ENCODE results near the gene XPNPEP3.

Gene XPNPEP3

DNA sequence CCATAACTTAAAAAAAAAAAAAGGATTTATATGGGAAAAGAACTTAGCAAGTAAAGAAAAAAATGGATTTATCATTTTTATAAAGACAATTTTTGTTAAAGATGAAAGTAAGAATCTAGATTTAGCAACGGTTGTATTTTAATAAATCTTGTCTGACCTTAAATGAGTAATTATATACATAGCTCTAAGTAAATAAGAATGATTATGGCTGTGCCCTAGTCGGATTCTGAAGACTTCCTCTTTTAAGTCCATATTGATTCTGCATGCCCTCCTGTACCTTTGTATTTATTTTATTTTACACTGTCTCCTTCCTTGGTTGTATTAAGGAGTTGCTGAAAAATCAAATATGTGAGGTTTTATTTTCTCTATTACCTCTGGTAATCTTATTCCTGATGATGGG lies 101.4 kb downstream of the XPNPEP3 start (continued):
- TF ChIP-seq CSRNP3 (CRISPR knock-in tag; IDR thresholded peaks at IDR 0.05): no peak
- TF ChIP-seq BACH2 (CRISPR knock-in tag; IDR thresholded peaks at IDR 0.05; ENCODE audit: borderline replicate concordance): no peak
- TF ChIP-seq PATZ1 (CRISPR knock-in tag; IDR thresholded peaks at IDR 0.05; ENCODE audit: borderline replicate concordance): no peak
- TF ChIP-seq TOX (CRISPR knock-in tag; IDR thresholded peaks at IDR 0.05; ENCODE audit: borderline replicate concordance): no peak
- TF ChIP-seq, protein P1, sequence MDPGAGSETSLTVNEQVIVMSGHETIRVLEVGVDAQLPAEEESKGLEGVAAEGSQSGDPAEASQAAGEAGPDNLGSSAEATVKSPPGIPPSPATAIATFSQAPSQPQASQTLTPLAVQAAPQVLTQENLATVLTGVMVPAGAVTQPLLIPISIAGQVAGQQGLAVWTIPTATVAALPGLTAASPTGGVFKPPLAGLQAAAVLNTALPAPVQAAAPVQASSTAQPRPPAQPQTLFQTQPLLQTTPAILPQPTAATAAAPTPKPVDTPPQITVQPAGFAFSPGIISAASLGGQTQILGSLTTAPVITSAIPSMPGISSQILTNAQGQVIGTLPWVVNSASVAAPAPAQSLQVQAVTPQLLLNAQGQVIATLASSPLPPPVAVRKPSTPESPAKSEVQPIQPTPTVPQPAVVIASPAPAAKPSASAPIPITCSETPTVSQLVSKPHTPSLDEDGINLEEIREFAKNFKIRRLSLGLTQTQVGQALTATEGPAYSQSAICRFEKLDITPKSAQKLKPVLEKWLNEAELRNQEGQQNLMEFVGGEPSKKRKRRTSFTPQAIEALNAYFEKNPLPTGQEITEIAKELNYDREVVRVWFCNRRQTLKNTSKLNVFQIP (CRISPR knock-in tag; IDR thresholded peaks at IDR 0.05; ENCODE audit: borderline replicate concordance, low read depth): no peak
- no peak for TF ChIP-seq SNAI2 (CRISPR knock-in tag; IDR thresholded peaks at IDR 0.05)
- TF ChIP-seq TCF4 (CRISPR knock-in tag; IDR thresholded peaks at IDR 0.05; ENCODE audit: borderline replicate concordance): no peak

- ATAC-seq: no peak
- TF ChIP-seq, protein P2, sequence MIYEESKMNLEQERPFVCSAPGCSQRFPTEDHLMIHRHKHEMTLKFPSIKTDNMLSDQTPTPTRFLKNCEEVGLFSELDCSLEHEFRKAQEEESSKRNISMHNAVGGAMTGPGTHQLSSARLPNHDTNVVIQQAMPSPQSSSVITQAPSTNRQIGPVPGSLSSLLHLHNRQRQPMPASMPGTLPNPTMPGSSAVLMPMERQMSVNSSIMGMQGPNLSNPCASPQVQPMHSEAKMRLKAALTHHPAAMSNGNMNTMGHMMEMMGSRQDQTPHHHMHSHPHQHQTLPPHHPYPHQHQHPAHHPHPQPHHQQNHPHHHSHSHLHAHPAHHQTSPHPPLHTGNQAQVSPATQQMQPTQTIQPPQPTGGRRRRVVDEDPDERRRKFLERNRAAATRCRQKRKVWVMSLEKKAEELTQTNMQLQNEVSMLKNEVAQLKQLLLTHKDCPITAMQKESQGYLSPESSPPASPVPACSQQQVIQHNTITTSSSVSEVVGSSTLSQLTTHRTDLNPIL (CRISPR knock-in tag; IDR thresholded peaks at IDR 0.05; ENCODE audit: low read depth): no peak
- TF ChIP-seq PPARA (CRISPR knock-in tag; IDR thresholded peaks at IDR 0.05; ENCODE audit: borderline replicate concordance) (no peak), SNAI2 (CRISPR knock-in tag; IDR thresholded peaks at IDR 0.05) (no peak)
Observed at GRCh38 chr22:40960145-40960544, 103.2 kb downstream of the XPNPEP3 start.

DNA sequence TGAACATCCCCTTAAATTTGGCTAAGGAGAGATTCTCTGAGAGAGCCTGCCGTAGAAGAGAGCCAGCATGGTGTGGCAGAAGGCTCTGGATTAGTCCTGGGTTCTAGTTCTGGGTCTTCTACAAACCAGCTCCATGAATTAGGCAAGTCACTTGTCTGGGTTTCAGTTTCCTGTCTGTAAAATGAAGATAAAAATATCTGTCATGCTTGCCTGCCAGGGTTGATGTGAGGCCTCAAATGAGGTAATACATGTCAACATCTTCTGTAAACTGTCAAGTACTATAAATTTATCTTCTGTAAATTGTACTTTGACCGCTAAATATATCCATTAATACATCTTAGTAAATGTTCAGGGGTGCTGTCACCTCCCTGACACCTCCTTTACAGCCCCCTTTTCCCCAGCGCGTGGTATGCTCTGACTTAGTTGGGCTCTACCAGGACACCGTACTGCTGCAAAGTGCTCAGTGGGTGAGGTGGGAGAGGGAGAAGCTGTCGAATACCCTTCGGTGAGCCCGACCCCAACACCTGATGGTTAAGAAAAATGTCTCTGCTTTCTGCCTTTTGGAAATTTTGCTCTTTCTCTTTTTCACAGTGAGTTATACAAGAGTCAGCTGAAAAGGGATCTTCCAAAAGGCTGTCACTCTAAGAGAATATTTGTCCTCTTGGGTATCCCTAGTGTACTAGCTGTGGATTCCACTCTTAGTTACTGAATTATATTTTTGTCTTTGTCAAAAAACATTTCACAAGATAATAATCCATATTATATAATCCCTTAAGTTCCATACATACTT lies 109.2 kb downstream of the XPNPEP3 start:
- ATAC-seq: no peak
- TF ChIP-seq RARB (CRISPR knock-in tag; IDR thresholded peaks at IDR 0.05): no peak
- TF ChIP-seq PATZ1 (CRISPR knock-in tag; IDR thresholded peaks at IDR 0.05; ENCODE audit: borderline replicate concordance): no peak
- TF ChIP-seq CSDC2 (CRISPR knock-in tag; IDR thresholded peaks at IDR 0.05): no peak
- TF ChIP-seq ESRRG (CRISPR knock-in tag; IDR thresholded peaks at IDR 0.05): no peak
- no peak for TF ChIP-seq BACH2 (CRISPR knock-in tag; IDR thresholded peaks at IDR 0.05; ENCODE audit: borderline replicate concordance)
- no peak for TF ChIP-seq TOX (CRISPR knock-in tag; IDR thresholded peaks at IDR 0.05; ENCODE audit: borderline replicate concordance)
- no peak for TF ChIP-seq CSRNP3 (CRISPR knock-in tag; IDR thresholded peaks at IDR 0.05)

GRCh38 chr22:40966726-40967085 lies 109.8 kb downstream of the XPNPEP3 start:
- ATAC-seq: no peak
- TF ChIP-seq ARNTL (CRISPR knock-in tag; IDR thresholded peaks at IDR 0.05; ENCODE audit: borderline replicate concordance, low read depth): no peak
- TF ChIP-seq TOX (CRISPR knock-in tag; IDR thresholded peaks at IDR 0.05; ENCODE audit: borderline replicate concordance): no peak
- TF ChIP-seq ISL1 (CRISPR knock-in tag; IDR thresholded peaks at IDR 0.05): no peak
- TF ChIP-seq CSDC2 (CRISPR knock-in tag; IDR thresholded peaks at IDR 0.05): no peak
- TF ChIP-seq ESRRG (CRISPR knock-in tag; IDR thresholded peaks at IDR 0.05): no peak
- no peak for TF ChIP-seq ZFP30 (CRISPR knock-in tag; IDR thresholded peaks at IDR 0.05)
- no peak for TF ChIP-seq PATZ1 (CRISPR knock-in tag; IDR thresholded peaks at IDR 0.05; ENCODE audit: borderline replicate concordance)
- TF ChIP-seq TCF4 (CRISPR knock-in tag; IDR thresholded peaks at IDR 0.05; ENCODE audit: borderline replicate concordance): no peak
- TF ChIP-seq, protein P2 (CRISPR knock-in tag; IDR thresholded peaks at IDR 0.05; ENCODE audit: low read depth): no peak
- no peak for TF ChIP-seq ZNF8 (CRISPR knock-in tag; IDR thresholded peaks at IDR 0.05)
- no peak for TF ChIP-seq CSRNP3 (CRISPR knock-in tag; IDR thresholded peaks at IDR 0.05)
- no peak for TF ChIP-seq ZNF565 (CRISPR knock-in tag; conservative IDR thresholded peaks at IDR 0.05; ENCODE audit: low read depth)
- no peak for TF ChIP-seq RARB (CRISPR knock-in tag; IDR thresholded peaks at IDR 0.05)
- TF ChIP-seq ZNF70 (CRISPR knock-in tag; IDR thresholded peaks at IDR 0.05): no peak
